HG03060 (cell line): ENCODE results near the gene LAMB2.

Source experiments
- ATAC-seq: cut with Tn5 transposase; IDR thresholded peaks from one replicate; pipeline ENCODE4 v1.9.1; 2021; ENCODE audit warnings: low read depth, moderate number of reproducible peaks; ENCODE audit not compliant: unreplicated experiment

Gene LAMB2

DNA sequence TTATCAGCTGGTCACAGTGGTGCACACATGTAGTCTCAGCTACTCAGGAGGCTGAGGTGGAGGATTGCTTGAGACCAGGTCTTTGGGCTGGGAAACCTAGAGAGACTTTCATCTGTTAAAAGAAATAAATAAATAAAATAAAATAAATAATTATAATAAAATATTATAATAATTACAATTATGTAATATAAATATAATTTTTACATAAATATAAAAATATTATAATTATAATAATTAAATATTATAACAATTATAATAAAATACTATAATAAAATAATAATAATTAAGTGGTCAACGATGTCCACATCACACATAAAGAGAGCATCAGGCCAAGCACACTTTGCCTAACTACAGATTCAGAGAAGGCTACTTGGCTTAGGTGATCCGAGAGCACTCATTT is 53.6 kb downstream of the LAMB2 start:
- no peak for ATAC-seq

DNA sequence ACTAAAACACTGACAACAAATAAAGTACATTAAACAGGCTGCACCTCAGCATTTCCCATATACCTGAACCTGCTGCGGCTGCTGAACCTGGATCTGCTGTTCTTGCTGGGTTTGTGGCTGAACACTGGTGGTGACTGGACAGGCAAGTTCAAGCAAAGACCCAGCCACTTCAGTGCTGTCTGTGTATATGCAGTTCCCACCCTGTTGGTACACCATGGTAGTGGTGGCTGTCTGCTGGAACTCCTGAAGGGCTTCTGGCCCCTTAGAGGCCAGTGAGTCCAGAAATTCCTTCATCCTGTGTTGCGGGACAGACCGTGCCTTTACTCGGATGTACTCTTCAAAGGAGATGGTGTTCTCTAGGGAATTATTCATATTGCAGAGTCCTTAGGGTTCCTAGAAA is 56.2 kb downstream of the LAMB2 start:
- ATAC-seq = no peak

GRCh38 chr3:49076116-49076515 is 56.7 kb downstream of the LAMB2 start:
- ATAC-seq = no peak
